ENCODE results near the gene CPNE5.

The CPNE5 gene

GRCh38 chr6:36720251-36721141 lies 118.7 kb downstream of the CPNE5 start:
- Histone ChIP-seq H3K27me3 (ENCODE audit: insufficient read depth, low read length) (no peaks in the 10 kb centered on the region), H3K9ac (ENCODE audit: low read depth, low read length) (no peak overlapping the region), H3K27ac (ENCODE audit: low read length) (no peak overlapping the region), H3K9me3 (ENCODE audit: insufficient read depth, low read depth, low read length) (no peaks in the 10 kb centered on the region), H3K4me1 (ENCODE audit: insufficient read depth, low read length) (no peaks in the 10 kb centered on the region; the same call in 1 of the 2 replicates), H3K36me3 (ENCODE audit: insufficient read depth, low read depth, low read length) (no peaks in the 10 kb centered on the region), H3K4me3 (ENCODE audit: low read length) (no peak overlapping the region)

- Histone ChIP-seq H3K9me3 (ENCODE audit: insufficient read depth, low read depth, low read length) (no peaks in the 10 kb centered on the region), H3K27ac (ENCODE audit: low read length) (no peak overlapping the region), H3K27me3 (ENCODE audit: insufficient read depth, low read length) (no peaks in the 10 kb centered on the region), H3K4me1 (ENCODE audit: insufficient read depth, low read length) (no peaks in the 10 kb centered on the region; the same call in 1 of the 2 replicates), H3K4me3 (ENCODE audit: low read length) (no peak overlapping the region), H3K9ac (ENCODE audit: low read depth, low read length) (no peak overlapping the region), H3K36me3 (ENCODE audit: insufficient read depth, low read depth, low read length) (no peaks in the 10 kb centered on the region)
Observed at GRCh38 chr6:36719126-36719525, 120.1 kb downstream of the CPNE5 start.

- no peaks in the 10 kb centered on the region for H3K27me3 ChIP-seq (ENCODE audit: insufficient read depth, low read length)
Observed at GRCh38 chr6:36718560-36718959, 120.7 kb downstream of the CPNE5 start.

GRCh38 chr6:36717871-36718540 lies 121.2 kb downstream of the CPNE5 start:
- H3K4me1 ChIP-seq (ENCODE audit: insufficient read depth, low read length) = no peaks in the 10 kb centered on the region; the same call in 1 of the 2 replicates
- H3K4me3 ChIP-seq (ENCODE audit: low read length) = no peak overlapping the region
- no peaks in the 10 kb centered on the region for H3K36me3 ChIP-seq (ENCODE audit: insufficient read depth, low read depth, low read length)
- H3K27ac ChIP-seq (ENCODE audit: low read length) = no peak overlapping the region
- no peak overlapping the region for H3K9ac ChIP-seq (ENCODE audit: low read depth, low read length)
- H3K27me3 ChIP-seq (ENCODE audit: insufficient read depth, low read length) = no peaks in the 10 kb centered on the region
- H3K9me3 ChIP-seq (ENCODE audit: insufficient read depth, low read depth, low read length) = no peaks in the 10 kb centered on the region

More at GRCh38 chr6:36718560-36718959, 120.7 kb downstream of the CPNE5 start:
- Histone ChIP-seq H3K27ac (ENCODE audit: low read length) (no peak overlapping the region), H3K4me1 (ENCODE audit: insufficient read depth, low read length) (no peaks in the 10 kb centered on the region; the same call in 1 of the 2 replicates), H3K36me3 (ENCODE audit: insufficient read depth, low read depth, low read length) (no peaks in the 10 kb centered on the region), H3K9me3 (ENCODE audit: insufficient read depth, low read depth, low read length) (no peaks in the 10 kb centered on the region), H3K9ac (ENCODE audit: low read depth, low read length) (no peak overlapping the region), H3K4me3 (ENCODE audit: low read length) (no peak overlapping the region)

- Histone ChIP-seq H3K4me3 (ENCODE audit: low read length) (no peak overlapping the region), H3K36me3 (ENCODE audit: insufficient read depth, low read depth, low read length) (no peaks in the 10 kb centered on the region), H3K9me3 (ENCODE audit: insufficient read depth, low read depth, low read length) (no peaks in the 10 kb centered on the region), H3K27ac (ENCODE audit: low read length) (no peak overlapping the region), H3K4me1 (ENCODE audit: insufficient read depth, low read length) (no peaks in the 10 kb centered on the region; the same call in 1 of the 2 replicates), H3K27me3 (ENCODE audit: insufficient read depth, low read length) (no peaks in the 10 kb centered on the region), H3K9ac (ENCODE audit: low read depth, low read length) (no peak overlapping the region)
Observed at GRCh38 chr6:36717231-36717825, 121.9 kb downstream of the CPNE5 start.

GRCh38 chr6:36716476-36717093 lies 122.7 kb downstream of the CPNE5 start:
- H3K27me3 ChIP-seq (ENCODE audit: insufficient read depth, low read length) = no peaks in the 10 kb centered on the region
- no peak overlapping the region for H3K27ac ChIP-seq (ENCODE audit: low read length)
- no peak overlapping the region for H3K9ac ChIP-seq (ENCODE audit: low read depth, low read length)
- no peaks in the 10 kb centered on the region for H3K36me3 ChIP-seq (ENCODE audit: insufficient read depth, low read depth, low read length)
- no peaks in the 10 kb centered on the region; the same call in 1 of the 2 replicates for H3K4me1 ChIP-seq (ENCODE audit: insufficient read depth, low read length)
- H3K9me3 ChIP-seq (ENCODE audit: insufficient read depth, low read depth, low read length) = no peaks in the 10 kb centered on the region
- H3K4me3 ChIP-seq (ENCODE audit: low read length) = no peak overlapping the region

- H3K9me3 ChIP-seq (ENCODE audit: insufficient read depth, low read depth, low read length) = no peaks in the 10 kb centered on the region
- H3K36me3 ChIP-seq (ENCODE audit: insufficient read depth, low read depth, low read length) = no peaks in the 10 kb centered on the region
- H3K27ac ChIP-seq (ENCODE audit: low read length) = no peak overlapping the region
- H3K9ac ChIP-seq (ENCODE audit: low read depth, low read length) = no peak overlapping the region
- no peaks in the 10 kb centered on the region for H3K27me3 ChIP-seq (ENCODE audit: insufficient read depth, low read length)
- H3K4me1 ChIP-seq (ENCODE audit: insufficient read depth, low read length) = no peaks in the 10 kb centered on the region; the same call in 1 of the 2 replicates
- no peak overlapping the region for H3K4me3 ChIP-seq (ENCODE audit: low read length)
Observed at GRCh38 chr6:36715469-36715868, 123.8 kb downstream of the CPNE5 start.

- H3K36me3 ChIP-seq (ENCODE audit: insufficient read depth, low read depth, low read length) = no peaks in the 10 kb centered on the region
- H3K27me3 ChIP-seq (ENCODE audit: insufficient read depth, low read length) = no peaks in the 10 kb centered on the region
- no peak overlapping the region for H3K4me3 ChIP-seq (ENCODE audit: low read length)
- H3K9me3 ChIP-seq (ENCODE audit: insufficient read depth, low read depth, low read length) = no peaks in the 10 kb centered on the region
- H3K9ac ChIP-seq (ENCODE audit: low read depth, low read length) = no peak overlapping the region
- no peaks in the 10 kb centered on the region; the same call in 1 of the 2 replicates for H3K4me1 ChIP-seq (ENCODE audit: insufficient read depth, low read length)
- no peak overlapping the region for H3K27ac ChIP-seq (ENCODE audit: low read length)
Observed at GRCh38 chr6:36714511-36714910, 124.7 kb downstream of the CPNE5 start.

- Histone ChIP-seq H3K9ac (ENCODE audit: low read depth, low read length) (no peak overlapping the region), H3K4me1 (ENCODE audit: insufficient read depth, low read length) (no peaks in the 10 kb centered on the region; the same call in 1 of the 2 replicates), H3K4me3 (ENCODE audit: low read length) (no peak overlapping the region), H3K27ac (ENCODE audit: low read length) (no peak overlapping the region), H3K36me3 (ENCODE audit: insufficient read depth, low read depth, low read length) (no peaks in the 10 kb centered on the region), H3K9me3 (ENCODE audit: insufficient read depth, low read depth, low read length) (no peaks in the 10 kb centered on the region), H3K27me3 (ENCODE audit: insufficient read depth, low read length) (no peaks in the 10 kb centered on the region)
Observed at GRCh38 chr6:36713846-36714245, 125.4 kb downstream of the CPNE5 start.

GRCh38 chr6:36712816-36713215 lies 126.4 kb downstream of the CPNE5 start:
- Histone ChIP-seq H3K4me1 (ENCODE audit: insufficient read depth, low read length) (no peaks in the 10 kb centered on the region; the same call in 1 of the 2 replicates), H3K27ac (ENCODE audit: low read length) (no peak overlapping the region), H3K9ac (ENCODE audit: low read depth, low read length) (no peak overlapping the region), H3K36me3 (ENCODE audit: insufficient read depth, low read depth, low read length) (no peaks in the 10 kb centered on the region), H3K27me3 (ENCODE audit: insufficient read depth, low read length) (no peaks in the 10 kb centered on the region), H3K4me3 (ENCODE audit: low read length) (no peak overlapping the region), H3K9me3 (ENCODE audit: insufficient read depth, low read depth, low read length) (no peaks in the 10 kb centered on the region)

GRCh38 chr6:36706339-36706738 lies 132.9 kb downstream of the CPNE5 start:
- Histone ChIP-seq H3K9me3 (ENCODE audit: insufficient read depth, low read depth, low read length) (no peaks in the 10 kb centered on the region), H3K9ac (ENCODE audit: low read depth, low read length) (no peak overlapping the region), H3K36me3 (ENCODE audit: insufficient read depth, low read depth, low read length) (no peaks in the 10 kb centered on the region), H3K27me3 (ENCODE audit: insufficient read depth, low read length) (no peaks in the 10 kb centered on the region), H3K27ac (ENCODE audit: low read length) (no peak overlapping the region), H3K4me3 (ENCODE audit: low read length) (no peak overlapping the region), H3K4me1 (ENCODE audit: insufficient read depth, low read length) (no peaks in the 10 kb centered on the region)
